ENCODE data around the gene RAPGEF4.
A peak's percentile ranks its signal among the peaks of the same experiment; 100 is the strongest.

Gene RAPGEF4

DNA sequence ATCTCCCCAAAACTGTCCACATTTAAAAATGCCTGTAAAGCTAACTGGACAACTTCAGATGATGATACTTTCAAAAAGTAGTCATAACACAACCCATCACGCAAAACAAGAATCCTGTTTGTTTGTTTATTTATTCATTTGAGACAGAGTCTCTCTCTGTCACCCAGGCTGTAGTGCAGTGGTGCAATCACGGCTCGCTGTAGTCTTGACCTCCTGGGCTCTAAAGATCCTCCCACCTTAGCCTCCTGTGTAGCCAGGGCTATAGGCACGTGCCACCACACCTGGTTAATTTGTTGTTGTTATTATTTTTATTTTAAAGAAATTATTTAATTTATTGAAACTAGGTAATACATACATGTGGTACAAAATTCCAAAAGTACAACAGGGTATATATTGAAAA, 94.8 kb downstream of the RAPGEF4 start:
- DNase-seq (ENCODE audit: low read depth) = no peak
- no peak overlapping the region for H3K4me3 ChIP-seq (ENCODE audit: low read length)
- TF ChIP-seq, protein P1, sequence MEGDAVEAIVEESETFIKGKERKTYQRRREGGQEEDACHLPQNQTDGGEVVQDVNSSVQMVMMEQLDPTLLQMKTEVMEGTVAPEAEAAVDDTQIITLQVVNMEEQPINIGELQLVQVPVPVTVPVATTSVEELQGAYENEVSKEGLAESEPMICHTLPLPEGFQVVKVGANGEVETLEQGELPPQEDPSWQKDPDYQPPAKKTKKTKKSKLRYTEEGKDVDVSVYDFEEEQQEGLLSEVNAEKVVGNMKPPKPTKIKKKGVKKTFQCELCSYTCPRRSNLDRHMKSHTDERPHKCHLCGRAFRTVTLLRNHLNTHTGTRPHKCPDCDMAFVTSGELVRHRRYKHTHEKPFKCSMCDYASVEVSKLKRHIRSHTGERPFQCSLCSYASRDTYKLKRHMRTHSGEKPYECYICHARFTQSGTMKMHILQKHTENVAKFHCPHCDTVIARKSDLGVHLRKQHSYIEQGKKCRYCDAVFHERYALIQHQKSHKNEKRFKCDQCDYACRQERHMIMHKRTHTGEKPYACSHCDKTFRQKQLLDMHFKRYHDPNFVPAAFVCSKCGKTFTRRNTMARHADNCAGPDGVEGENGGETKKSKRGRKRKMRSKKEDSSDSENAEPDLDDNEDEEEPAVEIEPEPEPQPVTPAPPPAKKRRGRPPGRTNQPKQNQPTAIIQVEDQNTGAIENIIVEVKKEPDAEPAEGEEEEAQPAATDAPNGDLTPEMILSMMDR (IDR thresholded peaks at IDR 0.05; ENCODE audit: insufficient read depth, low read depth, low read length, missing control alignments) = no peak

- DNase-seq (ENCODE audit: low read depth) = no peak
- H3K4me3 ChIP-seq (ENCODE audit: low read length) = no peak overlapping the region
- TF ChIP-seq, protein P1 (IDR thresholded peaks at IDR 0.05; ENCODE audit: insufficient read depth, low read depth, low read length, missing control alignments) = no peak
These were observed 98.3 kb downstream of the RAPGEF4 start for GRCh38 chr2:172833898-172834297.

GRCh38 chr2:172834881-172835280, 99.2 kb downstream of the RAPGEF4 start:
- no peak for DNase-seq (ENCODE audit: low read depth)
- no peak overlapping the region for H3K4me3 ChIP-seq (ENCODE audit: low read length)
- TF ChIP-seq, protein P1 (IDR thresholded peaks at IDR 0.05; ENCODE audit: insufficient read depth, low read depth, low read length, missing control alignments) = no peak

DNA sequence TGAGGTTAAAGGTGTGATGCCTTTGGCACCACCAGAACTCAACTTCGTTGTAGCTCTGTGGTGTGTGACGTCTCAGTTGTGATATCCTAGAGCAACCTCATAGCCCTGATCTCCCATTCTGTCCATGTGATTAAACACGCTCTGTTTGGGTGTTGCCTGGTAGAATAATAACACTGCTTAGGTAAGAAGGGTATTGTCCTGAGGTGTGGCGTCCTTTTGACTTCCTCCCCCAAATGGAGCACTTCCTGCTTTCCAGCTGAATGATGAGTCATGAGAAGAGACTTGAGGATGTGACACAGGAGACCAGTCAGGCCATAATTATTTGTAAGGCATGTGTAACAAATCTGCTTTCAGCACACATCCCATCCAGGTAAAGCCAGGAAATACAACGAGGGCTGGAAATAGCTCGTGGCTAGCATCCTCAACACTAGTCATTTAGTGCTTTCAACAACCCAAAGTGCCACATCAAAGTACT, 100.7 kb downstream of the RAPGEF4 start:
- peak; percentile 97 for DNase-seq (ENCODE audit: low read depth)
- TF ChIP-seq, protein P1 (IDR thresholded peaks at IDR 0.05; ENCODE audit: insufficient read depth, low read depth, low read length, missing control alignments) = no peak
- H3K4me3 ChIP-seq (ENCODE audit: low read length) = no peak overlapping the region

GRCh38 chr2:172836827-172837226, 101.2 kb downstream of the RAPGEF4 start:
- DNase-seq (ENCODE audit: low read depth) = peak; percentile 18
- no peak overlapping the region for H3K4me3 ChIP-seq (ENCODE audit: low read length)
- TF ChIP-seq, protein P1 (IDR thresholded peaks at IDR 0.05; ENCODE audit: insufficient read depth, low read depth, low read length, missing control alignments) = no peak

- TF ChIP-seq, protein P1 (IDR thresholded peaks at IDR 0.05; ENCODE audit: insufficient read depth, low read depth, low read length, missing control alignments) = no peak
- H3K4me3 ChIP-seq (ENCODE audit: low read length) = no peak overlapping the region
- DNase-seq (ENCODE audit: low read depth) = peak; percentile 36
These were observed 103.8 kb downstream of the RAPGEF4 start for GRCh38 chr2:172839446-172839845.

DNA sequence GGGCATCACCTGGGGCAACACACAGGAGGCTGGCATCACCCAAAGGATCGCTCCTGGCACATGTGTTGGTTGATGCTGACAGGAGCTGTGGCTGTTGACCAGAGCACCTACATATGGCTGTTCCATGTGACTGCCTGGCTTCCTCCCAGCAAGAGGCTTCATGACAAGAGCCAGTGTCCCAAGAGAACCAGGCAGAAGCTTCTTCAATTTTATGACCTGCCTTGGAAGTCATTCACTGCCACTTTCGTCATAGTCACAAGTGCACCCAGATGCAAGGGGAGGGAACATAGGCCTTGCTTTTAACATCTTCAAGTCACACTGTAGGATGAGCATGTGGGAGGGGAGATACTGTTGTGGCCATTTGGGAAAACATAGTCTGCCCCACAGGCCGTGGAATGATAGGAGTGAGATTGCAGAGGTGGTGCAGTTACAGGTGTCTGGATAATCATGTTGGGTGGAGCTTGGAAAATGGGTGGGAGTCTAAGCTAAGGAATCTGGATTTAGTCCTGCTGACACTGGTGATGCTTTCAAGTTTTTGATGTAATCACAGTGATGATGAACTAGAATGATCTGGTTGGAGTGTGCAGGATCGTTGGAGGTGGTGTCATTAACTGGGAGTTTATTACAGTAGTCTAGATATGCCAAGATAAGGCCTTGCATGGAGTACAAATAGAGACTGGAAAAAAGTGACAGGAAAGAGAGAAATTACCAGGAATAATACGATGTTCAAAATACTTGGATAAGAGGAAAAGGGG, 107.0 kb downstream of the RAPGEF4 start:
- TF ChIP-seq, protein P1 (IDR thresholded peaks at IDR 0.05; ENCODE audit: insufficient read depth, low read depth, low read length, missing control alignments) = no peak
- H3K4me3 ChIP-seq (ENCODE audit: low read length) = no peak overlapping the region
- DNase-seq (ENCODE audit: low read depth) = no peak

Data from epithelial cell of esophagus (primary cell).